Hypothalamus (tissue), 51 donors: ENCODE results near the gene RALGPS1.
A peak's percentile ranks its signal among the peaks of the same experiment; 100 is the strongest.

Experiments used
- DNase-seq, 51 donors: peaks; one replicate each; lab custom pipeline; 2025; lab: John Stamatoyannopoulos, UW

The RALGPS1 gene

DNA sequence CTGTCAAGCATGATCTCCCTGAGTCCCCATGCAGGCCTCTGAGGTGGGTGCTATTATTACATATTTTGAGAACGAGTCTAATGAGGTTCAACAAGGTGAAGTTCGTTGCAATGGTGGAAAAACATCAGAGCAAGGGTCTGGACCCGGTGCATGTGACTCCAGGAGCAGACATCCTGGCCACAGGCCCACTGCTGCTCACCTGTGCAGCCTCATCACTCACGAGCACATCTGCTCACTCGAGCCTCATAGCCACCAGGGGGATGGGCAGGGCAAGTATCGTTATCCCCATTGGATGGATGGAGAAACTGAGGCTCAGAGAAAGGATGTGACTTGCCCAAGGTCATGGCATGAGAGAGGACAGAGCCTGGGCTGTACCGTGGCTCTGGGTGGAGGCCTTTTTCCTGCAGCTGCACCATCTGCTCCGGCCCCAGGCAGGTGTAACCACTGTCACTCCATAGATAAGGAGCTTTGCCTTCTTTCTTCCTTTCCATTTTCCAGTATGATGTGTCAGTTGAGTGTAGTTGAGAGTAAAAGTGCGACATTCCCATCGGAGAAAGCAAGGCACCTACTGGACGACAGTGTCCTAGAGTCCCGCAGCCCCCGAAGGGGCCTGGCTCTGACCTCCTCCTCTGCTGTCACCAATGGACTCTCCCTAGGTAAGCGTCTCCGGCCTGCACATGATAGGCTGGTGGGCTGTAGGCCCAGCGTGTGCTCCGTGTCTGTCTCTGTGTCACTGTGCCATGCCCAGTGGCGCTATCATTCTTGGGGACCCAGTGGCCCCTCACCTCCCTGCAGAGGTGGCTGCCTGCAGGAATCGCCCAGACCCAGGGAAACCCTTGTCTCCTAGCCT lies 281.6 kb downstream of the RALGPS1 start:
- DNase-seq: no peak

DNA sequence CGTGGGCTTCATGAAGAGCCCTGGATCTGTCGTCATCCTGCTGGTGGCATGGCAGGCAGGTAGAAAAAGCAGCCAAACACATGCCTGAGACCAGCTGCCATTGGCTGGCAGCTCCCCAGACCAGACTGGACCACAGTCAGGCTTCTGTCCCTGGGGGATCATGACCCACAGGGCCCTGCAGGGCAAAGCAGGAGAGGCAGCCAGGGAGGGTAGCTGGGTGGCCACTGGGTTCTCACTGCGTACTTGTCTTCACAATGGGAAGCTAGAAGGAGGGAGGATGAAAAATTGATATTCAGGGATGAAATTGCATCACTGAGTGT lies 282.2 kb downstream of the RALGPS1 start:
- DNase-seq: no peak

DNA sequence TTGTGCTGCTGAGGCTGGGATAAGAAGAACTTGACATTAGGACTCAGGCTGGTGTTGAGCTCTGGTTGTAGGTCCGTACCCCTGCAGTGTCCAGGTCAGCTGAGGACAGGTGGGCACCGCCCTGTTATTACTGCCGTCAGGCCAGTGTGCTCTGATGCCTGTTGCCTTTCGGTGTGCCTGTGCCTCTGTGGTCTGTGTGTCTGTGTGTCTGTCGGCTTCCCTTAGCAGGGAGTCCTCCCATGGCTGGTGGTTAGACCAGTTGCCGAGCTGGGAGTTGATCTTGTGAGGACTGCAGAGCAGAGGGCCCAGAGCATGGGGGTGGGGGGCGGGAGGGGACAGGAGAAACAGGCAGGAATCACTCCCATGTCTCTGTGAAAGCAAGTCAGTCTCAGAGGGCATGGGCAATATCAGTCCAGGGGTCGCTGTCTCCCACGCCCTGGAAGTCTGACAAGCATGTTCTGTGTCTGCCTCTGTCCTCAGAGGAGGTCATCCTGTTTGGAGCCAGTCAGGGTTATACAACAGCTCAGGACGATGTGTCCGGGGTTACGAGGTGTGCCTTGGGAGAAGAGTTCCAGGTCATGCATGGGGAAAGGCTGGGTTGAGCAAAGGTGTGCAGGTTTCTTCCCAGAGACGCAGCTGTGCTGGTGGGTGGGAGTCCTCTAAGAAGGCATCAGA lies 282.7 kb downstream of the RALGPS1 start:
- no peak for DNase-seq

DNA sequence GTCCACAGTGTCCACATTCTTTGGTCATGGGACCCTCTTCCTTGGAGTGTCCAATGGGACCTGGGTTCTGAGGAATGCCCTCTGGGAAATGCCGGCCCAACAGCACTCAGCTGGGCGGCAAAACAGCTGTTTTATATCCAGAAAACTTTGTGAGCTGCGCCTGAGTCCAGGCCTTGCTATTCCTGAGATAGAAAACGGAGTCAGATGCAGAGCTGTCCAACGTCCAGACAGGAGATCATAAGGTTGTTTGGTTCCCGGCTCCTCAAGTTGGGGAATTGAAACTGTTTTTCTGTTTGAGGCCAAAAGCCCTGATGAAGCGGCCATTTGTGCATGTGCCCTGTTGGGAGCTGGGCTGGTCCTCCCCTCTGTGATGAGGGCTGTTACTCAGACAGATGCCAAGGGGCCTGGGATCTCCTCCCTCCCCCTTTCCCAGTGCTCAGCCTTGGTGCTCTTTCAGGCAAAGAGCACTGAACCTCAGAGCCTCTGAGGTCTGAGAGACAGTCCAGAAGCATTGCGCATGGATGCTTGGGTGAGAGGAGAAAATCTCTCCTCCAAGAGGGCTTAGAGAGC lies 283.4 kb downstream of the RALGPS1 start:
- DNase-seq: no peak

DNA sequence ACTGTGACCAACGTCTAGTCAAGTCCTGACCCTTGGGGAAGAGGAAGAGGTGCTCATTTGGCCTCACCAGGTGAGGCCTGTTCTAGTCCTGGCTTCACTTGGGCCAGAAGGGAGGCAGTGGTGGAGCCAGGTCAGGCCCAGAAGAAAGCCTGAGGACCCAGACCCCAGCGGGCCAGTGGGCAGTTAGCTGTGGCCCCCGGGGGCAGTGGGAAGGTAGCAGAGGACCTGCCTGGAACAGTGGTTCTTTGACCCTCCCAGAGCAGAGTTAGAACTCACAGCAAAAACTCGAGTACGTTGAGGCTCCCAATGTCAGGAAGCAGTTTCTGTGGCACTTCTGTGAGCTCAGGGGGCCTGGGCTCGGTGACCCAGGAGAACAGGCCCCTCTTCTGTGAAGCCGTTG lies 284.0 kb downstream of the RALGPS1 start:
- DNase-seq: no peak

DNA sequence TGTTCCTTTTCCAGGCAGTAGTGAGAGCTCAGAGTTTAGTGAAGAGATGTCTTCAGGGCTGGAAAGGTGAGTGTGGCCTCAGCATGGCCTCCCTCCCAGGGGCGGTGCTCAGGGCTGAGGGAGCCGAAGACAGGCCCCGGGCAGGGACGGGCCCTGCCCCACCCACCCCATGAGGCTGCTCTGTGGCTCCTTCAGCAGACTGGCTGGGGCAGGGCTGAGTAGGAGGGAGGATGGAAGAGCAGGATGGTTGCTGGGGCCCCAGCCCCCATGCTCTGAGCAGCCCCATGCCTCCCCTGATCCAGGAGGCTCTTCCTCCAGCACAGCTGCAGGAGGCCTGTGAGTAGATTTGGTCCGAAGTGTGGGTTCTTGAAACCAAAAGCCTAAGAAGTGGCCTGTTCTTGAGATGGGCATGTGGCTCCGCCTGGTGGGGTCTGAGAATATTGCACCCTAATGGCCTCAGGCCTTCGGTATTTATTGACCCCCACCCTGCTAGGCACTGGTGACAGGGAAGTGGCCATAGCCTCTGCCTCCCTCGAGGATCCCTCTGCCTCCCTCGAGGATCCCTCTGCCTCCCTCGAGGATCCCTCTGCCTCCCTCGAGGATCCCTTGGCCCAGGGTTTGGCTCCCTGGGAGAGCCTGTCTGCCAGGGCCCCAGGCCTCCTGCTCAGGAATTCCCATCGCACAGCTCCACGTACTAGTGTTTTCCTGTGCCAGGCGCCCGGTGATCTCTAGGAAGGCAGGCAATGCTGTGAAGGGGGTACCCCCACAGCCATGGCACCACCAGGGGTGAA lies 284.6 kb downstream of the RALGPS1 start:
- peak in 48 of 51 donors; percentile 11 to 87 (median 55) for DNase-seq

DNA sequence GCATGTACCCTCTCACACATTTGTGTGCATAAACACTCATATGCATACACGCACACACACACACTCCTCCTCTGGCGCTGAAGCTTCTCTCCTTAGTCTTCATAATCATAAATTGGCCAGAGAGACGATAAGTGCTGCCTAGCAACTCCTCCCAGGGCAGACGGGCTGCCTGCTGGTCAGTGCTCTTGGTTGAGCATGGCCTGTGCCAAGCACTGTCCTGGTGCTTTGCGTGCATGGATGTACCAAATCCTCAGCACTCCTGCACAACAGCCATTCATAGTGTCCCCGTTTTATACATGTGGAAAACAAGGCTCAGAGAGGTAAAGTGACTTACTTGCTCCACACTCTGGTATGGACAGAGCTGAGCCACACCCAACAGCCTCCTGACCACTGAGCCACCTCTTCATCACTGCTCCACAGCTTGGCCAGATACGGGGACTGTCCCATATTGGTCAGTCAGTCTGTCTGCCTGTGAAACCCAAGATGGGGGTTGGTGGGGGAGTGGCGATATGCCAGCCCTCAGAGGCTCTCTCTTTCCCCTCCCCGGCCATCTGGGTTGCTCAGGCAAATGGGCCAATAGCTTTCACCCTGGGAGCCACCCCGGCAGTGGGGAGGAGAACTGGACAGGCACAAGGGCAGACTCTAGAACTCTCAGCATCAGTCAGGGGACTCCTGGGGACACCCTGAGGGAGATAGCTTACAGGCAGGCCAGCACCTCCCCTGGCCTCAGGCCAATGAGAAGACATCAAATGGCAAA lies 285.7 kb downstream of the RALGPS1 start:
- DNase-seq: no peak

DNA sequence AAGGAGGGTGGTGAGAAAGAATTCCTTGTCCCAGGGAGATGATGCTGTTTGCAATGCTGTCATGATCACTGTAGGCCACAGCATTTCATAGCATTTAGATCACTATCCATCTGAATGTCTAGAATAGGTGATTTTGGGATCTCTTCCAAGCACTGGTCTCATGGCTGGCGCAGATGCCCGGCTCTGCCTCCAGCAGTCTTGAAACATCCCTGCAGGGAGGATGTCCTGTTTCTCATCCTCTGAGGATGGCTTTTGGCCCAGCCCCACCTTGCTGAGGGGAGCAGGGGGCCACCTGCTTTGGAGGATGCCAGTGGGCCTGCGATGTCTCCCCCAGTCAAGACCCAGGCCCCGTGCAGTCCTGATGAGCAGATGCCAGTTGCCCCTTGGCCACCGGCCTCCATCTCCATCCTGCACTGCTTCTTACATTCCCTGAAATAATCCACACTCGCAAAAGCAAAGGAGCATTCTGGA lies 286.5 kb downstream of the RALGPS1 start:
- DNase-seq: no peak

DNA sequence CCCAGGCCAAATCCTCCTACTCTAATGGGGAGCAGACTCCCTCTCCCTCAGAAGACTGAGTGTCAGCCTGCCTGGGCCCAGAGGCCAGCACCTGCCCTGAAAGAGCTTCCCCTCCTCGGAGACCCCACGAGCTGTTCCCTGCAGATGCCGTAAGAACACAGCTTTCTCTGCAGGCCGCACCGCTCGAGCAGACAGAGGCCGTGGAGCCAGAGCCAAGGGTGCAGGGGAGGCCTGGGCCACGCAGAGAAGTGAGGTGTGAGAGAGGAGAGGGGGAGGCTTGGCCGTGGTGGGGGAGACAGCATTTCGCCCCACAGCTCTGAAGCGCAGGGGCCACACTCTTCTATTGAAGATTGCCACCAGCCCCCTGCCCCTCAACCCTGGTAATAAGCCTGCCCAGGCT lies 287.1 kb downstream of the RALGPS1 start:
- no peak for DNase-seq

DNA sequence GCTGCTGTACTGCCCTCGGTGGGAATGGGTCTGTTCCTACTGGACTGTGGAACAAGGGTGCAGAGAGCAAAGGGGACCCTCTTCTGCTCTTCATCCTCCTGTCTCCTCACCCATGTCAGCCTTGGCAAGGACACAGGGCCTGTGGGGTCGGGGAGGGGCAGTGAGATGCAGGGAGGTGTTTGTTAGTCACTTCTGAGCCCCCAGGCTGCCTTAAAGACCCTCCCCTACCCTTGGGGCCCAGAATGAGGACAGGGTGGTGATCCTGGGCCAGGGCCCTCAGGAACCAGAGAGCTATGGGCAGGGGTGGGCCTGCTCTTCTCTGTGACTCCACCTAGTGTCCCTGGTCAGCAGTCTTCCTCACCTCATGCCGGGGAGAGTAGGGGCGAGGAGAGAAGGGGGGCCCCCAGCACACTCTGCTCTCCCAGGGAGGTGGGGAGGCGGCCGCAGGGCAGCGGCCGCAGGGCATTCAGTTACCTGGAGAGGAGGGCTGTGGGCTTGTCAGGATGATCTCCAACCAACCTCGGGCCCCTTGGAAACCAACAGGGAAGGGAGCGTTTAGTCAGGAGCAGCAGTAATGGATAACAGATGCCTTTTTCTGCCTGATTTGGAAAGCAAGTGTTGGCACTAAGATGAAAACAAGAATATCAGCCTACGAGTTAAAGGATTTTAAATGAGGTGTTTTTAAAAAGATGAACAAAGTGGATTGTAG lies 288.0 kb downstream of the RALGPS1 start:
- DNase-seq: no peak

DNA sequence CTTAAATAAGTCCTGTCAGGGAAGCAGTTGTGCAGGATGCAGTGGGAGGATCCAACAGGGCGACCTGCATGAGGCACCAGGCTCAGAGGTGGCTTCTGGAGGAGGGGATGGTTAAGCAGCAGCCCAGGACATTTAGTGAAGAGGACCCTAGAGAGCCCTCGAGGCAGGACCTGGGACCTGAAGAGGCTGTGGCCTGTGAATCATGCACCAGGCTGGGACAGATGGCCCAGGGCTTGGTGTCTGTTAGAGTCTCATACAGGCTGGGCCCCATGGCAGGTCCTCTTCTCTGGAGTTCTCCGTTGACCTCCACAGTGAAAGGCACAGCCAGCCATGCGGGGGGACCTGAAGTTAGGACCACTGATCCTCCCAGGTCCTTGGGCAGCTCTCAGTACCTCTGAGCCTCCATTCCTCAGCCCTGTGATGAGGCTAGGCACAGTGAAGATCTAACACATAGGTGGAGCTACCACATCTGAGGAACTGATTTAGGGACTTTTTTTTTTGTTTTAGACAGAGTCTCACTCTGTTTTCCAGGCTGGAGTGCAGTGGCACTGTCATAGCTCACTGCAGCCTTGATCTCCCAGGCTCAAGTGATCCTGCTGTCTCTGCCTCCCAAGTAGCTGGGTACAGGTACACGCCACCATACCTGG lies 289.2 kb downstream of the RALGPS1 start:
- no peak for DNase-seq

DNA sequence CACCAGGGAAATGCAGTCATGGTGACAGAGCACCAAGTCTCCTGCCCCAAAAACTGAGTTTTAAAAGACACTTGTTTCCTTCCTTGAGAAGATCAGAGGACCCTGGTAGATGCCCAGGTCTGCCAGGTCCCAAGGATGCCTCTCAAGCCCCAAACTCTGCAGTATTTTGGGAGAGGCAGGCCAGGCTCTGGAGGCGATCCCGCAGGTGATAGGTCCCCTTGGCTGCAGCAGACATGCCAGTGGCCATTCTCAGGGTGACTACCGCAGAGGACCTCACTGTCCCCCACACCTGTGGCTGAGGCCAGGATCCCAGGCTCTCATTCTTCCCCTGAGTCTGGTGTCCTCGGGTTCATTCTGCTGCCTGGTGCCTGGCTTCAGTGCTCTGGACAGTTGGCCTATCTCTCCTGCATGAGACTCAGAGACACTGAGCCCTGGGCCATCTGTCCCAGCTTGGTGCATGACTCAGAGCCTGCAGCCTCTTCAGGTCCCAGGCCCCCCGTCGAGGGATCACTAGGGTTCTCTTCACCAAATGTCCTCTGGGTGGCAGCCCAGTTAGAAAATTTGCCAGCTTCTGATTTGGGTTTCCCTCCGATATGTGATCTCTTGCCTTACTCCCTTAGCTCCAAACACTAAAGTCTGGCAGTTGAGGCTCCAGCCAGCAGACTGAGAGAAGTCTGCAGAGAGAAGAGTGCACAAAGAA lies 290.3 kb downstream of the RALGPS1 start:
- peak in 9 of 51 donors; percentile 9 to 32 (median 23) for DNase-seq

DNA sequence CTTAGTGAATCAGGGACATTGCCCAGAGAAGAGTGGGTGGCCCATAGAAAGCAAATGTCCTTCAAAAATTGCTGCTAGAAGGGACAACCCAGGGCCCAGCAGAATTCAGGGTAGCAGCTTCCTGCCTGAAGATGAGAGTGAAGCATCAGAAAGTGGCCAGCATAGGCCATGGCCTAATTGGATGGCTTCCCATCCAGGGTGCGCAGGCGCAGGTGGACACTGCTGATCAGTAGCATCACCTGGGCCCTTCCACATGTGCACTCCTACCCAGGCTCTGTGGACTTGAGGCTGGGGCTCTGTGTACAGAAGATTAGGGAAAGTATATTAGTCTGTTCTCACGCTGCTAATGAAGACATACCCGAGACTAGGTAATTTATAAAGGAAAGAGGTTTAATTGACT lies 291.4 kb downstream of the RALGPS1 start:
- DNase-seq: no peak

DNA sequence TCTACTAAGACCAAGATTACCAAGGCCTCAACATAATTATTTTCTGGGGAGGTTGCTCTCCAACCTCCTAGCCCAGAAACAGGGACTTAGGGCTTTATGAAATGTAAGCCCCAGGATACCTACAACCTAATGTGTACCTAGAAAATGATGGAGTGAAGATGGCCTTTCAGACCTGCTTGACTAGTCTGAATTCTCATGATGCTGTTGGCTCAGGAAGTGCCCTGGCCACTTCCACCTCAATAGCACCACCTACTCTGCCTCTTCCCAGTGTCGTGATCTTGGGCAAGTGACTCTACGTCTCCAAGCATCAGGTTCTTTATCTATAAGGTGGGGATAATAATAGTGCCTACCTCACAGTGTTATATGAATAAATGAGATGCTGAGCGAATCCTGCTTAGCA lies 292.1 kb downstream of the RALGPS1 start:
- no peak for DNase-seq

DNA sequence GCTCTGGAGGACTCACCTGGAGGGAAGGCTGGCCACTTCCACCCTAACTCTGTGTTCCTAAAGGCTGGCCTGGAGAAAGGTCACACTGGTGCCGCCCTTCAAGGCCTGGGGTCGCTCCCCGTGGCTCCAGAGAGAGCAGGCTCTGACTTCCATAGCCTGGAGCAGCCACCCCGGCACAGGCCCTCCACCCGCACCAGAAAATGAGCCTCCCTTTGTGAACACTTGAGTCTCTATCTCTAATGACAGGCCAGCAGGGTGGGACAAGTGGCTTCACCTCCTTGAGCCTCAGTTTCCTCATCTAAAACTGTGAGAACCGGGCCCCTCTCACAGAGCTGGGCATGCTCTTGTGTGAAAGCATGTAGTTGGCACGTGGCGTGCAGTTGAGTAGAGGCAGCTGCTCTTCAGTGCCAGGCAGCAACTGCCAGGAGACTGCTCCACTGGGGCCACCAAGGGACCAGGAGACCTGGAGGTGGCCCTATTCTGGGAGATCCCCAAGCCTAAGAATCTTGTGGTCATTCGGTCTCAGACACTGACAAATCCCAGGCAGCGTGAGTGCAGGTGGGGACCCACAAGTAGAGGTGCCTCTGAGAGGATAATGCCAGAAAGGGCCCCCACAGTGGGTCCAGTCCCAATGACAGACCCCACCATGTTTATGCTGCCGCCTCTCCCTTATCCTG lies 293.3 kb downstream of the RALGPS1 start:
- no peak for DNase-seq

DNA sequence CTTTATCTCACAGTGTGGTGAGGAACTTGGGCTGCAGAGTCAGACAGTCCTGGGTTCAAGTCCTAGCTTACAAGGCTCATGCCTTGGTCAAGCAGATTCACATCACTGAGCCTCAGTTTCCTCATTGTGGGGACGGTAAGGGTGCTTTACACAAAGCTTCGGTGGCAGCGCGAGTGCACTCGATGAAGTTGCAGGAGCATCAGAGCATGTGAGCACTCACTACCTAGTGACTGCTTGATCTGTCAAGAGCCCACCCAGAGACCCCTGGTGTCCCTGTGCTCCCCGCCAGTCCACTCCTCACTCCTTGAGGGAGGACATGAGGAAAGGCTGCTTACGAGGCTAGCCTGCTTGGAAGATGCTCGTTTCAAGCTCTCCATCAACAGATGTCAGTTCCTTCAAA lies 293.8 kb downstream of the RALGPS1 start:
- no peak for DNase-seq

DNA sequence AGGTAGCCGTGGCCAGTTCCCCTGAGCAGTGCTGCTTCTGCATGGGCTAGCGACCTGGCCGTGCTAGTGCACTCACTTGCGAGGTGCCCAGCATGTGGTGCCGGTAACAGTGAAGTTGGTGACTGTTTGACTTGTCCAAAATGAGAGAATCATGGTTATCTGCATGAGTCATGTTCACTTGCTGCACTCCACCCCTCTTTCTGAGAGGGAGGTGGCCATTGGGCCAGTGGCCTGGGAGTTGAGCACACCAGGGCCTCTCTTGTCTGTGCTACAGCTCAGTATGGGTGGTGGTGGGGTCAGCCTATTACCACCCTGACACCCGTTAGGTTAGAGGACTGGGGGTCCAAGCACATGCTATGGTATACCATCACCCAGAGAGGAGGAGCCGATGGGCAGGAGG lies 294.6 kb downstream of the RALGPS1 start:
- no peak for DNase-seq
